Panc1 (cell line): ENCODE data around the gene LMBRD2. TPM values are rescaled to one million over a fixed set of nuclear protein-coding genes. Genes with fewer than 3 reads are reported as not detected.

Experiments used
- ATAC-seq: fragments of 200-7000 bp; cut with Tn5 transposase; 2 replicates; pipeline ENCODE4 v1.9.1; 2020; ENCODE audit warnings: mild to moderate bottlenecking, moderate library complexity
- BruUV-seq: library from RNA; stranded (reverse); fragments of 400-500 nt; replicated peaks from 2 replicates; lab custom pipeline; 2021; lab: Mats Ljungman, UMichigan
- CTCF ChIA-PET: fragments of 300-600 bp; sonication (Branson Sonifier 250); formaldehyde crosslinking; loops from one replicate; lab custom pipeline; 2022; ENCODE audit warnings: antibody characterized with exemption; lab: Charles Lee
- POLR2A ChIA-PET: fragments of 300-600 bp; sonication (Branson Sonifier 250); formaldehyde crosslinking; loops from one replicate; lab custom pipeline; 2022; ENCODE audit warnings: antibody characterized with exemption; lab: Charles Lee
- DNase-seq: peaks from one replicate; pipeline ENCODE4 v3.0.0-alpha.2; 2010; ENCODE audit warnings: low read depth, low spot score
- H3K27ac ChIP-seq: 2 replicates; pipeline ENCODE4 v1.5.1; 2011; ENCODE audit warnings: mild to moderate bottlenecking, low read length, inconsistent platforms
- H3K27me3 ChIP-seq: fragments of 200-500 bp; sonication (Bioruptor generic); 2 replicates; pipeline ENCODE4 v1.6.0; 2014; ENCODE audit warnings: low read length, inconsistent platforms; ENCODE audit not compliant: control insufficient read depth, insufficient read depth
- H3K36me3 ChIP-seq: fragments of 200-500 bp; sonication (Bioruptor generic); 2 replicates; pipeline ENCODE4 v1.5.1; 2014; ENCODE audit warnings: inconsistent platforms, mild to moderate bottlenecking, low read length, moderate library complexity; ENCODE audit not compliant: control insufficient read depth, insufficient read depth
- H3K4me1 ChIP-seq: 2 replicates; pipeline ENCODE4 v1.5.1; 2011; ENCODE audit warnings: inconsistent platforms, mild to moderate bottlenecking, low read length, moderate library complexity; ENCODE audit not compliant: control insufficient read depth, insufficient read depth
- H3K4me3 ChIP-seq, 2 experiments: 2 replicates each; pipeline ENCODE4 v1.5.1; 2011 to 2012; ENCODE audit warnings: low read depth in 2 of 2, low read length in 2 of 2, mild to moderate bottlenecking in 2 of 2, inconsistent platforms in 1 of 2, moderate library complexity in 1 of 2
- H3K9me3 ChIP-seq: fragments of 200-500 bp; sonication (Bioruptor generic); 2 replicates; pipeline ENCODE4 v1.5.1; 2014; ENCODE audit warnings: low read depth, mild to moderate bottlenecking, inconsistent platforms, low read length, moderate library complexity; ENCODE audit not compliant: control insufficient read depth, insufficient read depth
- POLR2AphosphoS5 ChIP-seq: IDR thresholded peaks from 2 replicates; pipeline ENCODE4 v1.6.1; 2012; ENCODE audit warnings: mild to moderate bottlenecking, low read depth, low read length, moderate library complexity
- SIN3A ChIP-seq: IDR thresholded peaks from 2 replicates; pipeline ENCODE4 v1.6.1; 2012; ENCODE audit warnings: low read depth, mild to moderate bottlenecking, low read length, moderate library complexity, borderline replicate concordance; ENCODE audit not compliant: insufficient read depth
- TCF7L2 ChIP-seq: IDR thresholded peaks from 2 replicates; pipeline ENCODE4 v1.6.1; 2011; ENCODE audit warnings: mild to moderate bottlenecking, low read depth, low read length, inconsistent platforms
- in situ Hi-C: cut with HindIII; loops from 2 replicates; pipeline ENCODE4 v1.10.0; 2016; ENCODE audit warnings: low sequenced_read_pairs, low pct_unique_long_range_greater_than_20kb
- intact Hi-C: fragments of 100-400 bp; cut with micrococcal nuclease; formaldehyde crosslinking; loops from one replicate; pipeline ENCODE4 v1.10.0; 2022; ENCODE audit not compliant: unreplicated experiment
- total RNA-seq: library from RNA; stranded (reverse); gene quantifications from one replicate; pipeline ENCODE4 v1.2.1, GENCODE V29; 2021; ENCODE audit not compliant: unreplicated experiment
- TF ChIP-seq, protein P1 (sequence below): fragments of 450-650 bp; IDR thresholded peaks from 2 replicates; pipeline ENCODE4 v1.5.1; 2017; ENCODE audit warnings: mild to moderate bottlenecking
- TF ChIP-seq, protein P2 (sequence below), 2 experiments: IDR thresholded peaks; 2 replicates each; pipeline ENCODE4 v1.6.1; 2011 to 2012; ENCODE audit warnings: low read depth in 2 of 2, control low read depth in 1 of 2, low read length in 1 of 2, mild to moderate bottlenecking in 1 of 2, moderate library complexity in 1 of 2; ENCODE audit not compliant: insufficient read depth in 1 of 2

LMBRD2 gene
- total RNA-seq, 1 experiment from 2014 or later = 7.1 TPM

DNA sequence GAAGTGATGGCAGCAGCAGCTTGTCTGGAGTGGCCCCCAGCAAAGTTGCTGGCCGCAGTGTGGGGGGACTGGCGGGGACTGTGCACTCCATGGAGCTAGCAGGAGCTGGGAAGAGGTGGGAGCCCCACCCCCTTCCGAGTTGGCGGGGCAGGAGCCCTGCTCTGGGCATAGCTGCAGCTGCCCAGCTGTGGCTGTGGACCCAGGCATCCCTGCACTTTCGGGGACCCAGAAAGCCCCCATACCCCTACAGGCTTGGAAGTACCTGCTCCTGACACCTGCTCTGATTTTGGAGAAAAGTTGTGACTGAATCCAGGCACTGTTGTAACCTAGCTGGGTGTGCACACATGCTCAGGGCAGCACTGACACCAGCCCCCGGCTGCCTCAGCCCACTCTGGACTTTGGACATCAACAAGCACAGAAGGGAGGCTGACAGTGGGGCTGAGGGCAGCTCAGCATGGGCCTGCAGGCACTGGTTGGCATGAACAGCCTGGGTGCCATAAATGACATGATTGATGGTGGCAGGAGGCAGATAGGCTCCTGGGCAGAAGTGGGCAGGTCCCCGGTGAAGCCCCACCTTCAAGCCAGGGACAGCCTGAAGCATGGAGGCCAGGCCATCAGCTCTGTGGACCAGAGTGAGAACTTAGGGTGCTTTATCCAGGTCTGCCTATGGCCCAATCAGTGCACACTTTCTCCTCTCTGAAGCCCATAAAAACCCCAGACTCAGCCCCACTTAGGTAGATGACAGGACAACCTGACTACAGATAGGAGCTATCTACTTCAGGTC is 12.6 kb downstream of the LMBRD2 start:
- POLR2A ChIA-PET = no interaction called here
- Histone ChIP-seq H3K4me3 (no peak overlapping the region), H3K9me3 (no peaks in the 10 kb centered on the region), H3K4me1 (no peaks in the 10 kb centered on the region), H3K27me3 (no peaks in the 10 kb centered on the region), H3K27ac (no peak overlapping the region), H3K36me3 (no peaks in the 10 kb centered on the region; the same call in 1 of the 2 replicates)
- TF ChIP-seq SIN3A (no peak), TCF7L2 (no peak), POLR2AphosphoS5 (no peak)
- TF ChIP-seq, protein P1, sequence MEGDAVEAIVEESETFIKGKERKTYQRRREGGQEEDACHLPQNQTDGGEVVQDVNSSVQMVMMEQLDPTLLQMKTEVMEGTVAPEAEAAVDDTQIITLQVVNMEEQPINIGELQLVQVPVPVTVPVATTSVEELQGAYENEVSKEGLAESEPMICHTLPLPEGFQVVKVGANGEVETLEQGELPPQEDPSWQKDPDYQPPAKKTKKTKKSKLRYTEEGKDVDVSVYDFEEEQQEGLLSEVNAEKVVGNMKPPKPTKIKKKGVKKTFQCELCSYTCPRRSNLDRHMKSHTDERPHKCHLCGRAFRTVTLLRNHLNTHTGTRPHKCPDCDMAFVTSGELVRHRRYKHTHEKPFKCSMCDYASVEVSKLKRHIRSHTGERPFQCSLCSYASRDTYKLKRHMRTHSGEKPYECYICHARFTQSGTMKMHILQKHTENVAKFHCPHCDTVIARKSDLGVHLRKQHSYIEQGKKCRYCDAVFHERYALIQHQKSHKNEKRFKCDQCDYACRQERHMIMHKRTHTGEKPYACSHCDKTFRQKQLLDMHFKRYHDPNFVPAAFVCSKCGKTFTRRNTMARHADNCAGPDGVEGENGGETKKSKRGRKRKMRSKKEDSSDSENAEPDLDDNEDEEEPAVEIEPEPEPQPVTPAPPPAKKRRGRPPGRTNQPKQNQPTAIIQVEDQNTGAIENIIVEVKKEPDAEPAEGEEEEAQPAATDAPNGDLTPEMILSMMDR = no peak
- TF ChIP-seq, protein P2, sequence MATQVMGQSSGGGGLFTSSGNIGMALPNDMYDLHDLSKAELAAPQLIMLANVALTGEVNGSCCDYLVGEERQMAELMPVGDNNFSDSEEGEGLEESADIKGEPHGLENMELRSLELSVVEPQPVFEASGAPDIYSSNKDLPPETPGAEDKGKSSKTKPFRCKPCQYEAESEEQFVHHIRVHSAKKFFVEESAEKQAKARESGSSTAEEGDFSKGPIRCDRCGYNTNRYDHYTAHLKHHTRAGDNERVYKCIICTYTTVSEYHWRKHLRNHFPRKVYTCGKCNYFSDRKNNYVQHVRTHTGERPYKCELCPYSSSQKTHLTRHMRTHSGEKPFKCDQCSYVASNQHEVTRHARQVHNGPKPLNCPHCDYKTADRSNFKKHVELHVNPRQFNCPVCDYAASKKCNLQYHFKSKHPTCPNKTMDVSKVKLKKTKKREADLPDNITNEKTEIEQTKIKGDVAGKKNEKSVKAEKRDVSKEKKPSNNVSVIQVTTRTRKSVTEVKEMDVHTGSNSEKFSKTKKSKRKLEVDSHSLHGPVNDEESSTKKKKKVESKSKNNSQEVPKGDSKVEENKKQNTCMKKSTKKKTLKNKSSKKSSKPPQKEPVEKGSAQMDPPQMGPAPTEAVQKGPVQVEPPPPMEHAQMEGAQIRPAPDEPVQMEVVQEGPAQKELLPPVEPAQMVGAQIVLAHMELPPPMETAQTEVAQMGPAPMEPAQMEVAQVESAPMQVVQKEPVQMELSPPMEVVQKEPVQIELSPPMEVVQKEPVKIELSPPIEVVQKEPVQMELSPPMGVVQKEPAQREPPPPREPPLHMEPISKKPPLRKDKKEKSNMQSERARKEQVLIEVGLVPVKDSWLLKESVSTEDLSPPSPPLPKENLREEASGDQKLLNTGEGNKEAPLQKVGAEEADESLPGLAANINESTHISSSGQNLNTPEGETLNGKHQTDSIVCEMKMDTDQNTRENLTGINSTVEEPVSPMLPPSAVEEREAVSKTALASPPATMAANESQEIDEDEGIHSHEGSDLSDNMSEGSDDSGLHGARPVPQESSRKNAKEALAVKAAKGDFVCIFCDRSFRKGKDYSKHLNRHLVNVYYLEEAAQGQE (IDR thresholded peaks at IDR 0.05; ENCODE audit: insufficient read depth in 1 of 2, low read depth in 2 of 2, low read length in 1 of 2) = no peak
- DNase-seq = no peak
- BruUV-seq = no TSS peak
- in situ Hi-C loops = no loop called here
- intact Hi-C loops = no loop called here
- no peak for ATAC-seq
- CTCF ChIA-PET = no interaction called here

DNA sequence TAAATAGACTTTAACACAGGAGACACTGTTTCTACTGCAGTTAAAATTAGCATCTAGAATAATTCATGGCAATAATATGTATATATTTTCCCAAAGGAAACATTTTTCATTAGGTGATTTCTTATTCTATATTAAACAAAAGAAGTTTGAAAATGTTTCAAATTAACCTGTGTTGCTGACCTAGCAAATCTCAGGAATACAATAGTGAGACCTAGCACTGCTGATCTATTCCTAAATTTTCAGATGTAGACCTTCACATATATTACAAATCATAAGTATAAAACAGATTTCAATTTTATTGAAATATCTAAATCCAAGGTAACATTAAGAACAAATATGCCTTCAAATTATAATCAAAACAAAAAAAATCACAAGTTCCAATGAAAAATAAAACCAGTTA is 15.1 kb downstream of the LMBRD2 start:
- CTCF ChIA-PET = no interaction called here
- no peaks in the 10 kb centered on the region; the same call in 1 of the 2 replicates for H3K36me3 ChIP-seq

More for the DNA sequence above, 15.1 kb downstream of the LMBRD2 start:
- no TSS peak for BruUV-seq
- H3K27ac ChIP-seq = no peak overlapping the region
- in situ Hi-C loops = no loop called here
- DNase-seq = no peak
- ATAC-seq = no peak
- no peaks in the 10 kb centered on the region for H3K27me3 ChIP-seq
- H3K4me3 ChIP-seq = no peak overlapping the region
- TF ChIP-seq POLR2AphosphoS5 (no peak), TCF7L2 (no peak), SIN3A (no peak)
- TF ChIP-seq, protein P1 = no peak
- TF ChIP-seq, protein P2 (IDR thresholded peaks at IDR 0.05; ENCODE audit: insufficient read depth in 1 of 2, low read depth in 2 of 2, low read length in 1 of 2) = no peak
- intact Hi-C loops = no loop called here
- H3K9me3 ChIP-seq = no peaks in the 10 kb centered on the region
- POLR2A ChIA-PET = no interaction called here
- no peaks in the 10 kb centered on the region for H3K4me1 ChIP-seq
